Activated naive CD4-positive, alpha-beta T cell treated with anti-CD3 and anti-CD28 coated beads, Interleukin-2, amount 50 U/mL, for 16 hours (primary cell): Measurements from ENCODE around the gene SMARCD2.

Experiments
- DNase-seq: peaks from one replicate; pipeline ENCODE4 v3.0.0-alpha.2; 2020

The SMARCD2 gene

DNA sequence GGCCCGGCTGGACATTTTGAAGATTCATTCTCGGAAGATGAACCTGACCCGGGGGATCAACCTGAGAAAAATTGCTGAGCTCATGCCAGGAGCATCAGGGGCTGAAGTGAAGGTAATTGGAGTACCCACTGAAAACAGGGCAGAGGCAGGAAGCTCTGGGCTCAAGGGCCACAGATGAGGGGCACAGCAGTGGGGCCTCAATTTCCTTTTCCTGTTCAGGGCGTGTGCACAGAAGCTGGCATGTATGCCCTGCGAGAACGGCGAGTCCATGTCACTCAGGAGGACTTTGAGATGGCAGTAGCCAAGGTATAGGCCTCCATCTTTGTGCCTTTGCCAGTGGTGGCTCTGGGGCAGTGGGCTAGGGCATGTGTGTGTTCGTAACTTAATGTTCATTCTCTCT is 11.0 kb downstream of the SMARCD2 start:
- no peak for DNase-seq

DNA sequence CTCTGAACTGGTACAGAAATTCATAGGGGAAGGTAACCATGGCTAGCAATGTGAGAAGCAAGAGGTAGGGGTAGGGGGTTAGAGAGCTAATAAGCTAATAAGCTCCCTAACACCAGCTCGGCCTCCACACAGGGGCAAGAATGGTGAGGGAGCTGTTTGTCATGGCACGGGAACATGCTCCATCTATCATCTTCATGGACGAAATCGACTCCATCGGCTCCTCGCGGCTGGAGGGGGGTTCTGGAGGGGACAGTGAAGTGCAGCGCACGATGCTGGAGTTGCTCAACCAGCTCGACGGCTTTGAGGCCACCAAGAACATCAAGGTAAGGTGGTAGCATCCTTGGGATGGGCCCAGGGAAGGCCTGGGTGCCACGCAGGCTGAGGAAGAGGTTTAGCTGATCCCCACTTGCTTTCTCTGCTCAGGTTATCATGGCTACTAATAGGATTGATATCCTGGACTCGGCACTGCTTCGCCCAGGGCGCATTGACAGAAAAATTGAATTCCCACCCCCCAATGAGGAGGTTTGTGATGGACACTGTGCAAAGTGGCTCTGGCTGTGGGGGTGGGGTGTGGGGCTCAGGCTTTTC is 11.5 kb downstream of the SMARCD2 start:
- no peak for DNase-seq

DNA sequence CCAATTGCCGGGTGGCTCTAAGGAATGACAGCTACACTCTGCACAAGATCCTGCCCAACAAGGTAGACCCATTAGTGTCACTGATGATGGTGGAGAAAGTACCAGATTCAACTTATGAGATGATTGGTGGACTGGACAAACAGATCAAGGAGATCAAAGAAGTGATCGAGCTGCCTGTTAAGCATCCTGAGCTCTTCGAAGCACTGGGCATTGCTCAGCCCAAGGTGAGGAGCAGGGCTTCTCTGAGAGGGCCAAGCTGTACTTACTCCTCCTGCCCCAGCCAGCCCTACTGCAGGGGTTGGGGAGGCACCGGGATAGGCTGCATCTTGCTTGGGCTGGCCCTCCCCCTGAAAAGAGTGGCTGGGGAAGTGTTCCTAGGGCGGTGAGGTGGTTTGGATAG is 12.2 kb downstream of the SMARCD2 start:
- DNase-seq, result no peak

DNA sequence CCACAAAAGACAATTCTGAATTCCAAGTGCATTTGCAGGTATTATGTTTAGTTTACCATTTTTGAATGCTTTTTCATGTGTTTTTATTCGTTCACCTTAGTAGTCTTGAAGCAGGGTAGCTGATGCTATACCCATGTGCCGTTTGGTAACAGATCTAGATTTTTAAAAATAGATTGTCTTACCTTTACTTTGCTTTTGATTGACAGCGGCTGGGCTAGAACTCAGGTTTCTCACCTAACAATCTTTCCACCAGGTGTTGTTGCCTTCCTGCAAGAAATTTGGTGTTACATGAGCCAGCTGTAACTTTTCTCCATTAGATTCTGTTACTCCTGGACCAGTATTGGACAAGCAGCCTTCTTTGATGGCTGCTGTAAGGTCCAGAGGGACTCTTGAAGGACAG is 13.5 kb downstream of the SMARCD2 start:
- DNase-seq, result no peak

DNA sequence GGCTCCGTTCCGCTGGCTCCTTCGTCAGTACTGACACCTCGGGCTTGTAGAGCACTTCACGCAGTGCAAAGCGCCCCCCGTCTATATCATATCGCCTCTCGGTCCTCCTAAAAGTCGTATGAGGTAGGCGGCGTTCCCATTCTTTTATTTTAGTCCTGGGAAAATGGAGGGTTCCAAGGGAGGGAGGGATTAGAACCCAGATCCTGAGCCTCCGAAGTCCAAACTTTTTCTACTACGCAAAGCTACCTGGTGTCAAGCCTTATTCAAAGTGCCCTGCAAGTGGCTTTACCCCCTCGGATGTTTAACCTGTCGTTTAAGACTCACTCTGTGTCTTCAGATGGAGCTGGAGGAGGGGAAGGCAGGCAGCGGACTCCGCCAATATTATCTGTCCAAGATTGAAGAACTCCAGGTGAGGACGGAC is 14.7 kb downstream of the SMARCD2 start:
- no peak for DNase-seq

DNA sequence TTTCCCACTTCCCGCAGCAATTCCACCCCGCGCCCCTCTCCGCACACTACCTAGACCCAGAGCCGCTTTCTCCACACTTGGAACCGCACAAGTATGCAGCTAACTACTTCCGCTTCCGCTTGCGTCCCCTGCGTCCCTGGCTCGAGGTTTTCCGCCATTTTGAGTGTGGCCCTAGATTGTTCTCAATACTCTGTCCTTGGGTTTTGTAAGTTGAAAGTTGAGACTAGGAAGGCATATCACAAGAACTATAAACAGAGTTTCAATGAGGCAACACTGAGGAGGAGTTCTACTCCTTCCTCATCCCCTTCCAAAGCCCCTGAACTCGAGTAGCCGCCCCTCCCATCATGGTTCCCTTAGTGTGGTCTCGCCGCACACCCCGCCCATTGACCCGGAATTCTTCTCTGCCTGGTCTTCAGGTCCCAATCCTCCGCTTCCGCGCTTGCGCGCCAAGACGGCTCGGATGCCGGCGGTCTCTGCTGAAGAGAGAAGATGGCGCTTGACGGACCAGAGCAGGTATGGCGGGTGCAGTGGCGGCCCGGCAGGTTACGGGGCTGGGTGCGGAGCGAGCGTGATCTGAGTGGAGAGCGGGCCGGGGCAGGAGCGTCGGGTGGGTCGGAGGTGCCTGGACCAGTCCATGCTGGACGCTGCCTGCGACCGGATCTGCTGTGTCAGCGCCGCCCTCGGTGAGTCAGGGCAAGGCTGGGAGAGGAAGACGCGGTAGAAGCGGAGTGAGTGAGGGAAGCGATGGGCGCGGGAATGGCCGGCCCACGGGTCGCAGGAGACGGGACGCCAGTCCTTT is 15.3 kb downstream of the SMARCD2 start, which contains the start of the genes FTSJ3 and PSMC5:
Gene FTSJ3, minus strand, starts transcription at position 662 of the 799 bp plus-strand sequence. CDS start 761 bp downstream, outside the sequence.
Gene PSMC5, plus strand, starts transcription at position 430 of the 799 bp plus-strand sequence. Its CDS starts 60 bp downstream, at position 490.
- DNase-seq, result peak; percentile 98

DNA sequence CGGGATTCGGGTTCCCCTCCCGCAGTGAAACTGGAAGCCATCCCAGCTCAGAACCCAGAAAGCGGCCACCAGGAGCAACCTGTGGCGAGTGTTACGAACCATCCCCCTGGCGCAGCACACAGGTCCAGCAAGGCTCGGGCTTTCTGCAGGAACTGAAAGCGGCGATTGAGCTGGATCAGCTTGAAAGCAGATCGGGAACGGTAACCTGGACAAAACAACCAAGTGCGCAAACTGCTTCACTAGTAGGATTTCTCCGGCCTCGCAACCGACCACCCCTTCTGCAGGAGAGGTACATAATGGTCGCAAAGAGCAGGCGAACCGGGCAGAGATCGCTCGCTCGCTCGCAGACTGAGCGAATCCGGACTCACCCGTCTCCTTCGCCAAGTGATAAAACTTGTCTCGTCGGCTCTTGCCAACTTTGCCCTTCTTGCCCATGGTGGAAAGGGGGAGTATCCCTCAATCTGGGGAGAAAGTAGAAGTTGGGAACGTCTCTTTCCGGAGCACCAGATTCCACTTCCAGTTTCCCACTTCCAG is 15.9 kb downstream of the SMARCD2 start:
- peak; percentile 24 for DNase-seq

DNA sequence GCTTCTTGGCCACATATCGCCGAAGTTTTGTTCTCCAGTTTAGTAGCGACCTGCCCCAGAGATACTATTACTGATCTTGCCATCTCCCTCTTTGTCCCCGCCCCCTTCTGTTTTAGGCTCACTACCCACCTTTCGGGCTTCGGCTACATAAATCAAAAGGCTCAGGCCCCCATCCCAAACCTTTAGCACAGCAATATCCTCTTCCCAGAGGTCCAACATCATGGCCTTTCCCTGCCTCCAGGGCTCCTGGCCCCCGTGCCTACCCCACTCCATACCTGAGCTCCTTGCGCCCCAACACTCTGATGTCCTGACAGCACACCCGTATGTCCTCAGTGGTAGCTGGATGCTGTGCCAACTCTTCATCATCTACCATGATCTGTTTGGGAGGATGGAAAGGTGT is 18.1 kb downstream of the SMARCD2 start:
- no peak for DNase-seq

DNA sequence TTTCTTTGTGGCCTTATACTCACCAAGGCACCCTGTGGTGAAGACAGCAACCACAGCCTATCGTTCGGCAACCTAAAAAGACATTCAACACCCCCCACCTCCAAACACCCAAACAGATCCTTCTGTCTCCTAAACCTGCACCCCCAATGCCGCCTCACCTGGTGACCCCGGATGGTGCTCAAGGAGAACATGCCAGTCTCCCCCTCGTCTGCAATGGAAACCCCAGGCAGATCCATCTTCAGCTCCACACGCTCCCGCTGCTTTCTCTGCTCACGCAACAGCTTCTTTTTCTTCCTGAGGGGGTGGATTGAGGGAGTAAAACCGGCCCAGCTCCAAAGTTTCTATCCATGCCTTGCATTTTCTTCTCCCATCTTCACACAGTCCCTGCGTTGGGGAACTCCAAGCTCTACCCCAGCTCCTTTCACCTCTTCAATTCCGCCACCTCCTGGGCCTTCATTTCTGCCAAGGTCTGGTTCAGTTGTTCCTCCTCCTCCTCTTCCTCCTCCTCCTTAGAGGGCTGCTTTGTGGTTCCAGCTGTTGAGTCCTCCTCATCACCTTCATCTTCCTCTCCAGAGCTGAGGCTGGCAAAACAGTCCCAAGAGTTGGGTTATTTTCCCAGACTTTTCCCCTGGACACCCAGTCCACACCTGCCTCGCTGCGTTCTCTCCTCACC is 18.7 kb downstream of the SMARCD2 start:
- no peak for DNase-seq

DNA sequence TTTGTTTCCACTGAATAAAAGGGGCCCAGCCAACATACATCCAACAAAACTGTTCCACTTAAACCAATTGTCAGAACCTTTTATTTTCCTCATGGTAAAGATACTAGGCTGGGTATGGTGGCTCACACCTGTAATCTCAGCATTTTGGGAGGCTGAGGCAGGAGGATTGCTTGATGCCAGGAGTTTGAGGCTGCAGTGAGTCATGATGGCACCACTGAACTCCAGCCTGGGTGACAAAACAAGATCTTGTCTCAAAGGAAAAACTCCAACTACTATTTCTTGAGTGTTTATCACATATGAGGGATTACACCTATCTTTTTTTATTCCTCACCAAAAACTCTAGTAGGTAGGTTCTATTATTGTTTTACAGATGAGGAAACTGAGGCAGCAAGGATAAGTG is 19.9 kb downstream of the SMARCD2 start:
- no peak for DNase-seq

DNA sequence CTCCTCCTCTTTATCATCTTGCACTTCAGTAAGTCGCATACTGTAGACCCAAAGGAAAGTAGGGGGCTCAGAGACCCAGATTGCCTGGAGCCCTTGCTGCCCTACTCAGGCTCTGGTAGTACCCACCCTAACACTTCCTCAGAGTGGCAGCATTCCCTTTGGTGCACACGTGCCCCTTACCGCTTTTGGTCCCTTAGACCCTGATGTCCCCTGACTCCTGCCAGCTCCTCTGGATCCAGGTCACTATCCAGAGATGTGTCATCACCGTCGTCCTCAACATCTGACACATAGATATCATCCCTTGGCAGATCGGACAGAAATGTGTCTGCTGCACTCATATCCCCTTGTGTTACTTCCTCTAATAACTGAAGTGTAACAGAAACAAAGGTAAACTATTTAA is 20.7 kb downstream of the SMARCD2 start:
- no peak for DNase-seq

DNA sequence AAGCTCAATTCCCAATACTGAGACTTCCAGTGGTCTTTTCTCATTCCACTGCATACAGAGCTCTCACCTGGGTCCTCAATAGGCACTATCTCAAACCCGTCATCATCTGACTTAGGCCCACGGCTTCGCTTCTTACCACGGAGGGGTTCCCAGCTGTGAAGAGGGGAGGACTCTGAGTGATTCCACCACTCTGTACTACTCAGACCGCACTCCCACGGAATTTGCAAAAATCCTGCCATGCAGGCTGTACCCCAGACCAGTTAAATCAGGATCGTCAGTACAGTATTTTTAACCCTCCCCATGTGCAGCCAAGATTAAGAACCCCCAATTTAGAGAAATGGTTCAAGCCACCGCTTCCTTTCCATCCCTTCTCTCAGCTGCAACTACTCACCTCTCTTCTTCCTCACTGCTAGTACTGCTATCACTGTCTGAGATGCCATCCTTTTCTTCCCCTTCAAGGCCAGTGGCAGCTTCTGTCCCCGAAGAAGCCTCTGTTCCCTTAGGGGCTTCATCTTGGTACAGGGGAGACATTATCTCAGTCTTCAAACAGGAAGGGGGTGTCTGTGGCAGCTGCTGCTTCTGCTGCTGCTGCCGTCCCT is 21.4 kb downstream of the SMARCD2 start:
- DNase-seq, result no peak

DNA sequence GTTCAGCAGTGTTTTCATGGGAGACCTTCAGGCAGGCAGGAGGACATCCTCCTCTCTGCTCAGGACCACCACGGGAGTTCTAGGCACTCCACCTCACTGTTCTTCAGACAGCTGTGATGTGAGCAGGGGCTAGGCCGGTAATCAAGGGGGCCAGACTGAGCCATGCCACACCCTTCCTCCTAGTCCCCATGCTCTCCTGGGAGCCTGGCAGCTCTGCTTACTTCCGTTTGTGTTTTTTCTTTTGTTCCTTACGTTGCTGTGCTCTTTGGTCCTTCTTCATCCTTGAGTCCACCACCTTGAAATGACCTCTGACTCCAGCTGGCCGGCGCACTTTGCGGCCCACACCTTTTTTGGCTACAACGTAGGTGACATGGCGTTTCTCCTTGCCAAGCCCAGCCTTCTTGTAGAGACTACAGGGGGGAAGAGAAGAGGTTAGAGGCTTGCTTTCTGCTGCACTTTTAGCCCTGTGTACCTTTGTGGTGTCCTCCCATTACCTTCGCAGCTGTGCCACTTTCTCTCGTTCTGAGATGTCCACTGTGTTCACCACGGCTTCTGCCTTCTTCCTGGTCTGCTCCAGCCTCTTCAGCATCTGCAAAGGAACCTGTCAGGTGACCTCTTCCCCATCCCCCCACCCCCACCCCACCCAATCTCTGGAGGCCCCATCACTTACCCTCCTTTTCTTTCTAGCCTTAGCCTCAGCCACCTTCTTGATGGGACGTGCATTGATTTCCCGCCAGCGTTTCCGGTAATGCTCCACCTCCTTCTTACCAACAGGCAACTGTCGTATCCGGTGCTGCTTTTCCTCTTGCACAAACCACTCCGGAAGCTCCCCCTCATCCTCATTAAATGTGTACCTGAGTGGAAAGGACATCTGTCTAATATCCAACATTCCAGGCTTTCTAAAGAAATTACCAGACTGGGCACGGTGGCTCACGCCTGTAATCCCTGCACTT is 22.6 kb downstream of the SMARCD2 start:
- DNase-seq, result no peak

DNA sequence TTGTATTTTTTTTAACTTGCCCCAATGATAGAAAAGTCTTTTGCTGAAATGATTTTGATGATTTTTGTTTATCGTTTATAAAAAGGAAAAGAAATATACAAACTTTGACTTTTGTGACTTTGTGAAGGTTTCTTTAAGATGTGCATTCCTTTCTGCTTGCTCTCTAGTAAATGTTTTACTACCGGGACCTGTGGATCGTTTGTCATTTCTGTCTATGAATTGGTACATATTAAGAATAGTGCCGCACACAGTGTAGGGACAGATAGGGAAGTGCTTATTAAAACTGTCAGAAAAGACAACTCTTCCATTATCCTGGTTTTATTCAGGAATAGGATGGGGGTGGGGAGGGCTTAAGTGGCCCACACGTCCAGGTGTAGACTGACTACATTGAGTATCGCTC is 23.4 kb downstream of the SMARCD2 start:
- no peak for DNase-seq

DNA sequence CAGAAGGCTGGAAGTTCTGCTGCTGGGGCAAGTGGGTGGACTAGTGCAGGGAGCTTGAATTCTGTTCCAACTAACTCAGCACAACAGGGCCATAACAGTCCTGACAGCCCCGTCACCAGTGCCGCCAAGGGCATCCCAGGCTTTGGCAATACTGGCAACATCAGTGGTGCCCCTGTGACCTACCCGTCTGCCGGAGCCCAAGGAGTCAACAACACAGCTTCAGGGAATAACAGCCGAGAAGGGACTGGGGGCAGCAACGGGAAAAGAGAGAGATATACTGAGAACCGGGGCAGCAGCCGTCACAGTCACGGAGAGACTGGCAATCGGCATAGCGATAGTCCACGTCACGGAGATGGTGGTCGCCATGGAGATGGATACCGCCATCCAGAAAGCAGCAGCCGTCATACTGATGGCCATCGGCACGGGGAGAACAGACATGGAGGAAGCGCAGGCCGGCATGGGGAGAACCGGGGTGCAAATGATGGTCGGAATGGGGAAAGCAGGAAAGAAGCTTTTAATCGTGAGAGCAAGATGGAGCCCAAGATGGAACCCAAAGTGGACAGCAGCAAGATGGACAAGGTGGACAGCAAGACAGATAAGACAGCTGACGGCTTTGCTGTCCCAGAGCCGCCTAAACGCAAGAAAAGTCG is 24.6 kb downstream of the SMARCD2 start:
- DNase-seq, result no peak

DNA sequence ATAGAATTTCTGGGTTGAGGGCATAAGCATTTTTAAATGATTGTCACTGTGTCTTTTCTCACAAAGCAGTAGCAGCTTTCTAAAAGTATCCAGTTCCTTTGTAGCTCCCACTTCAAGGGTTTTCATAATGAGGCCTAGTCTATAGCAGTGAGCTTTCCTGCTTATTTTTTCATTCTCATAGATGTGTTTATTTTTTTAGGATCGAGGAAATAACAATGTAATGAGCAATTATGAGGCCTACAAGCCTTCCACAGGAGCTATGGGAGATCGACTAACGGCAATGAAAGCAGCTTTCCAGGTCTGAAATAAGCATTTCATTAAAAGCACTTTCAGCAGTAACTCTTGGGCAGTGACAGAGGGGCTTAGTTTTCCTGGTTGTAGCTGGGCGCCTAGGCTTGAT is 25.8 kb downstream of the SMARCD2 start:
- DNase-seq, result no peak

DNA sequence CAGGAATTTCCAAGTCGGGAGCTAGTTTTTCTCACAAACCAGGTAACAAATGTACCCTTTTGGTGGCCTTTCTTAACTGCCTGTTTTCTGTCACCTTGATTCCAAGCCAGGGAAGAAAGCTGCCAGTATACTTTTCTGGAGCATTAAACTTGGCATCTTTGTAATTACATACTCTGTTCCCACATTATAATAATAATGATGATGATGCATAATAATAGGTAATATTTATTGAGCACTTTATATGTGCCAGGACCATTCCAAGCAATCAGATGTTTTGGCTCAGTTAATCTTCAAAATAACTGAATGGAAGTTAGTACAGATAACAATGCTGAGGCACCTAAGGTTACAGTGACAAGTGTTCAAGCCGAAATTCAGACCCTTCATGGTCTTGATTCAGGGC is 26.4 kb downstream of the SMARCD2 start:
- DNase-seq, result no peak

DNA sequence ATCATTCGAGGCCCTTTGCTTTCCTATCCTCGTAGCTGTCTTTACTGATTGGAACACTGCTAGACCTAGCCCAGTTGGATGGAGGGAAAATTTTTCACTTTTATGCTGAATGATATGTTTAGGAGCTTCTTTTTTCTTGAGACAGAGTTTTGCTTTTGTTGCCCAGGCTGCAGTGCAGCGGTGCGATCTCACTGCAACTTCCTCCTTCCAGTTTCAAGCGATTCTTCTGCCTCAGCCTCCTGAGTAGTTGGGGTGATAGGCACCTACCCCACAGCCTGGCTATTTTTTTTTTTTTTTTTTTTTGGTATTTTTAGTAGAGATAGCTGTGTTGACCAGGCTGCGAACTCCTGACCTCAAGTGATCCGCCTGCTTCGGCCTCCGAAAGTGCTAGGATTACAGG is 32.5 kb downstream of the SMARCD2 start:
- no peak for DNase-seq

DNA sequence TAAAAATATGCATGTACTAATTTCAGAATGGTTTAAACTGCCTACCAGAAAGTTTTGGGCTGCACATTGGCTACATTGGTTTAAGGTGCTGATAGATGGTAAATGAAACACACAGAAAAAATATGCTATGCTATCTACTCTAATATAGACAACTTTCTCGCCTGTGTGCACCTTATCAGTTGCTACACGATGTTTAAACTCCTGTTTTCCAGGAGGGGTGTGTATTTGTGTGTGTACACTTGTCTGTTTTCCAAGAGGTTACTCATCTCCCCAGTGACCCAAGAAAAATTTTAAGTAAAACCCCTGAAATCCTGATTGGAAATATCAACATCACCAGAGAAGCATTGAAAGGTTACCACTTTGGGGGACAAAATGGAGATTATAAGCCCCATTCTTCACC is 36.9 kb downstream of the SMARCD2 start:
- DNase-seq, result no peak

DNA sequence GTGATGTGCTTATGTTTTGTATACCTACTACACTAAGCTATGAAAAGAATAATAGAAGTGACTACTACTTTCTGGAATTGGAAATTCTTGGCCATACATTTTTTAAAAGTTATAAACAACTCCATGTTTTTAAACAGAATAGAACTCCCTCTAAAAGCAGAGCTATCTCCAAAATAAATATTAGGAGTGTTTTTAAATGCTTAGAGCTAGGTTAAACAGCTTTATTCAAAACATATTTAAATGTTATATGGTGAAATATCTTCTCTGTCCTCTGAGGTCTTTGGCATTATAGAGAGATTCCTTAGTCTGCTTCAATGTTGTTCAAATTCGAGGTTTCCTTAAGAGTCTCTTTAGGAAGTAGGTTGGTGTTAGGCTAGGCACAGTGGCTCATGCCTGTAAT is 38.2 kb downstream of the SMARCD2 start:
- DNase-seq, result no peak

DNA sequence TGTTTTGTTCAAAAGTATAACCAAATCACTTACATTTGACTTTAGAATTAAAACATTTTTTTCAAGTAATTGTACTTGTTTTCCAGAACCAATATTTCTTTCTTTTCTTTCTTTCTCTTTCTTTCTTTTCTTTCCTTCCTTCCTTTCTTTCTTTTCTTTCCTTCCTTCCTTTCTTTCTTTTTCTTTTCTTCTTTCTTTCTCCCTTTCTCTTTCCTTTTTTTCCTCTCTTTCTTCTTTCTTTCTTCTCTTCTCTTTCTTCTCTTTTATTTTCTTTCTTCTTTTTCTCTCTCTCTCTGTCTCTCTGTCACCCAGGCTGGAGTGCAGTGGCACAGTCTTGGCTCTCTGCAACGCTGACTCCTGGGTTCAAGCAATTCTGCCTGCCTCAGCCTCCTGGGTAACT is 41.7 kb downstream of the SMARCD2 start:
- DNase-seq, result no peak
